RCC 7860 (cell line): ENCODE results near the gene RIBC2.
A peak's percentile ranks its signal among the peaks of the same experiment; 100 is the strongest.

Experiments used
- DNase-seq: peaks from one replicate; pipeline ENCODE4 v3.0.0-alpha.2; 2015; ENCODE audit warnings: low spot score
- FAIRE-seq: peaks from 2 replicates; lab custom pipeline; 2012; peaks lifted over from hg19 to GRCh38; lab: Jason Lieb, UNC

Gene RIBC2

DNA sequence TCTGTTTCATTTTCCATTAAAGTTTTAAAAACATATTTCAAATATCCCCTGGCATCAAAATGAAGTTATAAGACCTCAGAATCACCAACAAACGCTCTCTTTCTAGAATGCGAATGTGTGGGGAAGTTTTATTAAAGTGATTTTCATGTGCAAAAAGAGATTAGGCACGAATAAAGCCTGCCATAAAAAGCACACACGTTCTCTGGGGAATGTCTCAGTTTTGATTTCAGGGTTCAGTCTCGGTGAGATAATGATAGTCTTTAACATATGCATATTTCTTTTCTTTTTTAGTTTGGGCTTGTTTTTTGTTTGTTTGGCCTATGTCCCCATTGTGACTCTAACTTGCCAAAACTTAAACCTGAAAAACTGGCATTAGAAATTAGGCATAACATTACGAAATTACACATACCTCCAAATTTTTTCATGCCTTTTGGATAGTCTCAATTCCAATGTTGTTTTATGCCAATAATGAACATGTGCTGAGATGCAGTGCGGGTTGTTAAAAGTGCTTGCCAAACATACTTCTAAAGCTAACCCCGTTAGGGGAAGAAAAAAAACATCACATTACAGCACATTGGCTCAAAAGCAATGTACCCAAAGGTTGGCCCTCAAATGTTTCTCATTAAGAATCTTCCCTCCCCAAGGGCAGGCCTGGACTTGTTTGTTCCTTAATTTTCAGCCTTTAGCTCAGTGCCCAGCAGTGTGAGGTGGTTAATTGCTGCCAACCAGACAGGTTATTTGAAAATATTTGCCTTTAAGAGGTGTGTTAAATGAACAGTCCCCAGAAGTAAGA is 56.0 kb downstream of the RIBC2 start:
- DNase-seq (no peak), FAIRE-seq (no peak)

DNA sequence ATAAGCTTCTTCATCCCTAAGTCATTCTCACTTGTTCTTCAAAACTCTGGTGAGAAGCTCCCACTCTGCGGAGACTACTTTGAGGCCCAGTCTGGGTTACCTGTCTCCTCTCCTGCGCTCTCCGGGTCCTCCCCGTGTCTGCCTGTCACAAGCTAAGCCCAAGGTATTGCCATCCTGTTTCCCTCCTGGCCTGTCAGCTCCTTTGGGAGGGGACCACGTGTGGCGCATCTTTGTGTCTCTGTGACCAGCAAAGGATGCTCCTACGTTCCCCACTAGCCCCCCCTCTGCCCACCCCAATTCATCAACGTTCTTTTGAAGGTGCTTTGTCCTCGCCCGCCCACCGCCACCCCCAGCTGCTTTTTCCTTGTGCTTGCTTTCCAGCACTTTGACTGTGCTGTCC is 57.4 kb downstream of the RIBC2 start:
- DNase-seq, result no peak
- FAIRE-seq, result no peak

DNA sequence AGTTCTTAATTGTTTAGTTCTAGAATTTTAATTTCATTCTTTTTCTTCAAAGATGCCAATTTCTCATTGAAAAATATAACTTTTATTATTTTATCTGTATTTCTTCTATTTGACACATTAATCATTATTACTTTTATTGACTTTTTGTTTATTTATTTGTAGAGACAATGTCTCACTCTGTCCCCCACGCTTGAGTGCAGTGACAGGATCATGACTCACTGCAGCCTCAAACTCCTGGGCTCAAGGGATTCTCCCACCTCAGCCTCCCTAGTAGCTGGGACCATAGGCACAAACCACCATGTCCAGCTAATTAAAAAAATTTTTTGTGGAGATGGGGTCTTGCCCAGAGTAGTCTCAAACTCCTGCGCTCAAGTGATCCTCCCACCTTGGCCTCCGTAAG is 58.9 kb downstream of the RIBC2 start:
- DNase-seq, result no peak
- FAIRE-seq, result peak; percentile 63

DNA sequence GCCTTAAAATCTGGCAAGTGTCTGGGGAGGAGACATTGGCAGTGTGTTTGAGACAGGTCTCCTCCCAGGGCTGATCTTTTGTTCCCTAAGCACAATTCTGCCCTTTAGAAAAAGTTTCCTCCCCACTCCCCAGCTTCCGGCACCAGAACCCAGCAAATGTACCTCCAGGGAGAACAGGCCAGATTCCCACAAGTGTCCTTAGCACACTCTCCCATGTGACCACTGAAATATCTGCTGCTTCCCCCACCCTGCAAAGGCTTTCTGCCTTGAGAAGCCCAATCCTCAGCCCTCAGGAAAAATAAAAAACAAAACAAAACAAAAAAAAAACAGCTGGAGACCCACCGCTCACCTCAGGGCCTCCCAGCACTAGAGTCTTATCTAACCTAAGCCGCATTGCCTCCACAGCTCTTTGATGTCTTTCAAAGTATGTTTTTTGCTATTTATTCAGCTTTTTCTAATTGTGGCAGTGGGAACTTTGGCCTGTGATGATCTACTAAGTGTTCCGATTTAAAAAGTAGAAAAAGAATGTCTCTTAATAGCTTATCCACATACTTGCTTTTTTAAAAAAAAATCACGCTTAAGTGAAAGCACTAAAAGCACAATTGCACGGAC is 60.2 kb downstream of the RIBC2 start:
- DNase-seq (no peak), FAIRE-seq (no peak)

DNA sequence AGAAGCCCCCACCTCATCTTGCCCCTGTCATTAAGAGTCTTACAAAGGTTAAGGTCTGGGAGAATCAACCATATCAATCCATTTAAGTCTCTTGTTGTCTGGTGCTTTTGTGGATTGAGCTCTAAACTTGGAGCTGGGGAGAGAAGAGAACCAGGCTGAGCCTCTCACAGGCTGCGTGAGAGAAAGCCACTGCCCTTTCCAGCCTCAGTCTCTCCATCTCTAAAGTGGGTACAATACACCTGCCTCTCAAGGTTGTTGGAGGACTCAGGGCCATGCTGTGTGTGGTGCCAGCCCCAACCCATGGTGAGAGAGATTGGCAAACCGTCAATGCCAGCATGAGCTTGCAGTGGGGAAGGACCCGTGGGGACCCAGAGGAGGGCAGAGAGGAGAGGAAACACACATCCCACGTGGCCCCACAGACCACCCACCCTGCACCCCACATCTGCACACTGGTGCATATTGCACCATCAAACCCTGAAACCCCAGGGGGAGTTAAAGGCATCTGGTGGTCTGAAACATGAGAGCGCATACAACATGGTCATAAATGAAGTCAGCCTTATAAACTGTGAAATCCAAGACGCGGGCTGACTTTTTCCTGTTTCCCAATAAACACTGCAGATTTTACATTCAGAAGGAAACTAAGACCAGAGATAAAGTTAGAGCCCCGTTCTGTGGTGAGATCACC is 61.7 kb downstream of the RIBC2 start:
- DNase-seq (no peak), FAIRE-seq (no peak)

DNA sequence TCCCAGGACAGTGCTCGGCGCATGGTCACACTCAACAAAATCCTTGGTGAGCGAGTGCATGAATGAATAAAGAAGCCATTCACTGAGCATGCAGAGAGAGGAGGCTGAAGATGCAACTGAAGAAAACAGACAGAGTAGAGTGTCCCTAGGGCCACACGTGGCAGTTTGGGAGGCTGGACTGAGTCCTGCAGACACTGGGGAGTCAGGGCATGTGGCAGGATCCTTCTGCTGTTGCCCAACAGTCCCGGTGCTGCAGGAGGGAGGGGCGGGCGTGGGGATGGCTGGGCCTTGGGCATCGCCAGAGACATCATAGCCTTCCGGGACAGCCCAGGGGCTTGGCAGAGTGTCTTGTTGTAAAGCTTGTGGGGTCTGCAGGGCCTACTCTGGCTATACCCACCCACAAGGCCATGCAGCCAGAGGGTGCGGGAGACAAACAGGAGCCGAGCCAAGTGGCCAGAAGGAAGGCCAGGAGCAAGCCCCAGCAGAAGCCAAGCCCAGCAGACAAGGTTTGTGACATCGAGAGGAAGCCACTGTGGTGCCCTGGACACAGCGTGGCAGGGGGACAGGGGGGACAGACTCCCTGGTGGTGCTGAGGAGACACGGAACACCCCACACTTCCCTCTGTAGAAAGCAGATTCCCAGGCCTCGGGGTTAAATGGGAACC is 62.5 kb downstream of the RIBC2 start:
- DNase-seq (no peak), FAIRE-seq (no peak)

DNA sequence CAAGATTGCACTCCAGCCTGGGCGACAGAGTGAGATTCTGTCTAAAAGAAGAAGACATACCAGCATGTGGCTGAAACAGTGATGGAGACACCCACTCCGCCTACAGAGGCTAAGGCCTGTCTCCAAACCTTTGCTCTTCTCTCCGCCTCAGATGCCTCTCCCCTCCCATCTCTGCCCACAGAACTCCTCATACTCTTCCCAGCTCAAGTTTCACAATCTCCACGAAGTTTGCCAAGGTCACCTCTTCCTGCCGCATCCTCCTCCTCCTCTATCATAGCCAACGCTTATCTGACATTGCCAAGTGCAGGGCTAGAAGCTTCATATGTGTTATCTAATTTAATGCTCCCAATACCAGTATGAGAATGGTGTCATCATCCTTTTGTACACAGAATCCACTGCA is 63.3 kb downstream of the RIBC2 start:
- FAIRE-seq (no peak), DNase-seq (no peak)

DNA sequence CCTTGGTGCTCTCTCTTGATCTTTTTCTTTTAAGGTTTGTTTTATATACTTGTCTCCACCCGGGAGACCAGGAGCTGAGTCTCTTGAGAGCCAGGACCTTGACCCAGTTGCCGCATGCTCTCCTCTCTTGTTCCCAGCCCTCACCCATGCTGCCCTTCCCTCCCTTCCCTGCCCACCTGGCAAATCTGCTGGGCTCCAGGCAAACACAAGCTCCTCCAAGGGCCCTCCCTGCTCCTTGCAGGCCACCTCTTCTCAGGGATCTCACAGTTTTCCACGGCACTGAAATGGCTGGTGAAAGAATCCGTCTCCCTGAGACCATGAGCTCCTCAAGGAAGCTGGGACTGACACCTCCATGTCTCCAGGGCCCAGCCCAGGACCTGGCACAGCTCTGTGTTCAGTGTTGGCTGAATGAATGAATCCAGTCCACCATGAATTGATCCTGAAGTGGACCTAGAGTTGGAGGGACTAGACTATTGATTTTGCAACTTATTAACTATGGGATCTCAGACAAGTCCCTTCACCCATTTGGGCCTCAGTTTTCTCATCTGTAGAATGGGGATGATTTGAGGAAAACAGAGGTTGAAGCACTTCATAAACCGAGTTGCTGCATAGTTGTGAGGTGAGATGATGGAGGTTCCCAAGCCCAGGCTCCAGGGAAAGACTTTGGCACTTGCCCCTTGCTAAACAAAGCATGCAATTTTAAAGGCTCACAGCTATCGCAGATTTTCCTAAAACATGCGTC is 64.0 kb downstream of the RIBC2 start:
- DNase-seq, result no peak
- no peak for FAIRE-seq

DNA sequence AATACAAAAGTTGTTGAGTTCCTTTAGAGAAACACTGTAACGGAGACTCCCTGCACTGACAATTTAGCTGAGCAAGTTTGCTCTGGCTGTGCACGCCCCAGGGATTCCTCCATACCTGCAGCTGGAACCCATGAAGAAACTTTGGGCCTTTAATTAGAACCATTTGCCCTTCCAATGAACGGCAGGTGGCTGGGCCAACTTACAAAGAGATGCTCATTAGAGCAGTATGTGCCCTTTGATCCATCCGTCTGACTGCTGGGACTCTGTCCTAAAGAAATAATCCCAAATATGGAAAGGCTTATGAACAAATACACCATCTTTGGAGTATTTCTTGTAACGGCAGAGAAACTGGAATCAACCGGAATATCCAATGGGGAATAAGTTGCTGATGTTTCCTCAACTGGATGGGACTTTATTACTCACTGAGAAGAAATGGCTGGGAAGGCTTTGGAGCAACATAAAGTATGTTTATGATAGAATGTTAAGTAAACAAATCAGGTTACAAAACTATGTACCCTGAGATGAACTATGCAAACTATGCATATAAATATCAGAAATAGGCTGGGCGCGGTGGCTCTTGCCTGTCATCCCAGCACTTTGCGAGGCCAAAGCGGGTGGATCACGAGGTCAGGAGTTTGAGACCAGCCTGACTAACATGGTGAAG is 64.7 kb downstream of the RIBC2 start:
- FAIRE-seq (no peak), DNase-seq (no peak)

DNA sequence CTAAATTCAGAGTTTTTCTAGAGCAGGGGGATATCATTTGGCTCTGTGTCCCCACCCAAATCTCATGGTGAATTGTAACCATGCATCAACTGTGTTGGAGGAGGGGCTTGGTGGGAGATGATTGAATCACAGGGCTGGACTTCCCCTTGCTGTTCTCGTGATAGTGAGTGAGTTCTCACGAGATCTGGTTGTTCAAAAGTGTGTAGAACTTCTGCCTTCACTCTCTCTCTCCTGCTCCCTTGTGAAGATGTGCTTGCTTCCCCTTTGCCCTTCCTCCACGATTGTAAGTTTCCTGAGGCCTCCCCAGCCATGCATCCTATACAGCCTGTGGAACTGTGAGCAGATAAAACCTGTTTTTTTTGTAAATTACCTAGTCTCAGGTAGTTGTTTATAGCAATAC is 67.2 kb downstream of the RIBC2 start:
- DNase-seq (no peak), FAIRE-seq (no peak)

DNA sequence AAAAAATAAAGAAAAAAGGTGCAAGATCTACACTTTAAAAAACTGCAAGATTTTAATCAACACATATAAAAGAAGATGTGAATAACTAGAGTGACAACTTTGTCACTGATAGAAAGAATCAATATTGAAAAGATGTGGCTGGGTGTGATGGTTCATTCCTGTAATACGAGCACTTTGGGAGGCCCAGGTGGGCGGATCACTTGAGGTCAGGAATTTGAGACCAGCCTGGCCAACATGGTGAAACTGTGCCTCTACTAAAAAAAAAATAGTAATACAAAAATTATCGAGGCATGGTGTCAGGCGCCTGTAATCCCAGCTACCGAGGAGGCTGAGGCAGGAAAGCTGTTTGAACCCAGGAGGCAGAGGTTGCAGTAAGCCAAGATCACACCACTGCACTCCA is 68.2 kb downstream of the RIBC2 start:
- FAIRE-seq (no peak), DNase-seq (no peak)
